Measurements from ENCODE around the gene PKNOX2.

The PKNOX2 gene

DNA sequence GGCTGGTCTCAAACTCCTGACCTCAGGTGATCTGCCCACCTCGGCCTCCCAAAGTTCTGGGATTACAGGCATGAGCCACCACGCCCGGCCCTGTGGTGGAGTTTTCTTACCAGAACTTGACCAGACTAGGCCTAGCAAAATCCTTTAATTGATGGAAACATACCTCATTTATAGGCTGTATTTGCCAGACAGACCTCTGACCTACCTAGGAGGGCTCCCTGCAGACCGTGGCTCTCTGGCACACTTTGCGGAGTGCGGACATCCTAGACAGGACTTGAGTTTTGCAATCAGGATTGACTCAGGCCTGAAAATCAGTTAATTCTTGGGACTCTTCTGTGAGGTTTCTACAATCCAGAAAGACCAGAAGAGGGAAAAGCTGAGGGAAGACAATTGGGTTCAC is 278.4 kb downstream of the PKNOX2 start:
- no peak overlapping the region for H3K4me3 Mint-ChIP-seq
- no peaks in the 10 kb centered on the region for H3K36me3 Mint-ChIP-seq
- H3K9me3 Mint-ChIP-seq, result no peaks in the 10 kb centered on the region
- no peak overlapping the region for H3K27ac Mint-ChIP-seq
- peaks cover 37 to 71% of the 10 kb centered on the region in 2 donors for H3K27me3 Mint-ChIP-seq
- H3K4me1 Mint-ChIP-seq, result no peaks in the 10 kb centered on the region
- no peak for DNase-seq
- ATAC-seq (replicated peaks), result no peak

- H3K36me3 Mint-ChIP-seq, result no peaks in the 10 kb centered on the region
- H3K27me3 Mint-ChIP-seq, result peaks cover 32 to 62% of the 10 kb centered on the region in 2 donors
- H3K4me3 Mint-ChIP-seq, result no peak overlapping the region
- H3K27ac Mint-ChIP-seq, result no peak overlapping the region
- no peak for ATAC-seq (replicated peaks)
- no peaks in the 10 kb centered on the region for H3K4me1 Mint-ChIP-seq
- no peak for DNase-seq
- H3K9me3 Mint-ChIP-seq, result no peaks in the 10 kb centered on the region
These were observed 279.3 kb downstream of the PKNOX2 start for GRCh38 chr11:125443767-125444311.

- Mint-ChIP-seq H3K36me3 (no peaks in the 10 kb centered on the region), H3K4me3 (no peak overlapping the region), H3K9me3 (no peaks in the 10 kb centered on the region), H3K27me3 (peaks cover 28 to 51% of the 10 kb centered on the region in 2 donors), H3K27ac (no peak overlapping the region), H3K4me1 (no peaks in the 10 kb centered on the region)
- ATAC-seq (replicated peaks), result no peak
- no peak for DNase-seq
These were observed 281.2 kb downstream of the PKNOX2 start for GRCh38 chr11:125445731-125446130.

GRCh38 chr11:125446279-125446678 is 281.7 kb downstream of the PKNOX2 start:
- DNase-seq, result no peak
- Mint-ChIP-seq H3K27ac (no peak overlapping the region), H3K36me3 (no peaks in the 10 kb centered on the region), H3K4me3 (no peak overlapping the region), H3K9me3 (no peaks in the 10 kb centered on the region), H3K27me3 (peaks cover 23 to 45% of the 10 kb centered on the region in 2 donors), H3K4me1 (peaks cover 0 to under 1% of the 10 kb centered on the region in 2 donors)
- ATAC-seq (replicated peaks), result no peak

DNA sequence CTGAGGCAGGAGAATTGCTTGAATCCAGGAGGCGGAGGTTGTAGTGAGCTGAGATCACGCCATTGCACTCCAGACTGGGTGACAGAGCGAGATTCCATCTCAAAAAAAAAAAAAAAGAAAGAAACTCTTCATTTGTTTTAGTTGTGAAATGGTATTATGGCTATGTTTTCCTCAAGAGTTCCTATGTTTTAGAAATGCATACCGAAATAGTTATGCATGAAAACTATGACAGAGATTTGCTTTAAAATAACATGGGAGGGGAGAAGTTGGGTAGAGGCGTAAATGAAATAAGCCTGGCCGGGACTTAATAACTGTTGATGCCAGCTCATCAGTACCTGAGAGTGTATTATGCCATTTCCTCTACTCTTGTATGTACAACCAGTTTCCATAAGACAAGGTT is 283.2 kb downstream of the PKNOX2 start:
- H3K27ac Mint-ChIP-seq, result no peak overlapping the region
- DNase-seq (no peak), ATAC-seq (replicated peaks) (no peak)
- H3K27me3 Mint-ChIP-seq, result peaks cover 14 to 35% of the 10 kb centered on the region in 2 donors
- H3K36me3 Mint-ChIP-seq, result no peaks in the 10 kb centered on the region
- no peaks in the 10 kb centered on the region for H3K9me3 Mint-ChIP-seq
- H3K4me3 Mint-ChIP-seq, result no peak overlapping the region
- peaks cover 0 to 3% of the 10 kb centered on the region in 2 donors for H3K4me1 Mint-ChIP-seq

- Mint-ChIP-seq H3K27me3 (peaks cover 14 to 33% of the 10 kb centered on the region in 2 donors), H3K4me3 (no peak overlapping the region), H3K9me3 (no peaks in the 10 kb centered on the region), H3K27ac (no peak overlapping the region), H3K36me3 (no peaks in the 10 kb centered on the region), H3K4me1 (peaks cover 0 to 3% of the 10 kb centered on the region in 2 donors)
- ATAC-seq (replicated peaks) (no peak), DNase-seq (no peak)
These were observed 283.6 kb downstream of the PKNOX2 start for GRCh38 chr11:125448136-125448535.

GRCh38 chr11:125449565-125449964 is 285.0 kb downstream of the PKNOX2 start:
- no peak for ATAC-seq (replicated peaks)
- Mint-ChIP-seq H3K4me1 (peaks cover 0 to 3% of the 10 kb centered on the region in 2 donors), H3K27ac (no peak overlapping the region), H3K36me3 (no peaks in the 10 kb centered on the region), H3K27me3 (peaks cover 10 to 24% of the 10 kb centered on the region in 2 donors), H3K4me3 (no peak overlapping the region), H3K9me3 (no peaks in the 10 kb centered on the region)
- no peak for DNase-seq

- DNase-seq (no peak), ATAC-seq (replicated peaks) (peak; percentile 45 to 62)
These were observed 287.0 kb downstream of the PKNOX2 start for GRCh38 chr11:125451400-125452124.

GRCh38 chr11:125452125-125452470 is 287.5 kb downstream of the PKNOX2 start:
- Mint-ChIP-seq H3K27ac (no peak overlapping the region), H3K4me3 (no peak overlapping the region), H3K36me3 (no peaks in the 10 kb centered on the region), H3K9me3 (no peaks in the 10 kb centered on the region), H3K27me3 (peaks cover 2 to 8% of the 10 kb centered on the region in 2 donors), H3K4me1 (peaks cover 0 to 3% of the 10 kb centered on the region in 2 donors)
- DNase-seq (no peak), ATAC-seq (replicated peaks) (no peak)

More at GRCh38 chr11:125451400-125452124, 287.0 kb downstream of the PKNOX2 start:
- peaks cover 0 to 3% of the 10 kb centered on the region in 2 donors for H3K4me1 Mint-ChIP-seq
- no peak overlapping the region for H3K27ac Mint-ChIP-seq
- H3K4me3 Mint-ChIP-seq, result no peak overlapping the region
- no peaks in the 10 kb centered on the region for H3K9me3 Mint-ChIP-seq
- H3K27me3 Mint-ChIP-seq, result peaks cover 7 to 8% of the 10 kb centered on the region in 2 donors
- no peaks in the 10 kb centered on the region for H3K36me3 Mint-ChIP-seq

DNA sequence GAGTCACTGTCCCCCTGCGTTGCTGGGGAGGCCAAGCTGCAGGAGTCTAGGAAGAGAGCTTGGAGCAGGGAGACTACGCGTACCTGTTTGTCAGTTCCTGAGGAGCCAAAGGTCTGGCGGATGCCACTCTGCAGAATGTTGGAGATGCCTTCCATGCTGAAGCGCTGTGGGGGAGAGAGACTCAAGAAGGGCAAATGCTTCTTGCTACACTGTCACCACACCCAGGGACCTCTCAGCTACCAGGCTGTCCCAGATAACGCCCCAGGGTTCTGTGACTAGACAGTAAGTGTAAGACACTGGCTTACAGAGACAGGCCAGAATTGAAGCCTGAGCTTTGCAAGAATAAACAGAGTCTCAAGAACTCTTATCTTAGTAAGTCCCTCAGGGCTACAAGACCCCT is 289.5 kb downstream of the PKNOX2 start:
- H3K4me1 Mint-ChIP-seq, result peaks cover 0 to 3% of the 10 kb centered on the region in 2 donors
- H3K9me3 Mint-ChIP-seq, result no peaks in the 10 kb centered on the region
- H3K36me3 Mint-ChIP-seq, result no peaks in the 10 kb centered on the region
- H3K27me3 Mint-ChIP-seq, result peaks cover 0 to 8% of the 10 kb centered on the region in 2 donors
- ATAC-seq (replicated peaks), result no peak
- no peak overlapping the region for H3K27ac Mint-ChIP-seq
- DNase-seq, result no peak
- no peak overlapping the region for H3K4me3 Mint-ChIP-seq

GRCh38 chr11:125455851-125456250 is 291.3 kb downstream of the PKNOX2 start:
- Mint-ChIP-seq H3K9me3 (no peaks in the 10 kb centered on the region), H3K4me1 (peaks cover 0 to 3% of the 10 kb centered on the region in 2 donors), H3K4me3 (no peak overlapping the region), H3K27me3 (peaks cover 0 to 8% of the 10 kb centered on the region in 2 donors), H3K36me3 (no peaks in the 10 kb centered on the region), H3K27ac (no peak overlapping the region)
- ATAC-seq (replicated peaks) (no peak), DNase-seq (no peak)

GRCh38 chr11:125457814-125458343 is 293.3 kb downstream of the PKNOX2 start:
- H3K36me3 Mint-ChIP-seq, result no peaks in the 10 kb centered on the region
- H3K27me3 Mint-ChIP-seq, result peaks cover 0 to 15% of the 10 kb centered on the region in 2 donors
- DNase-seq (no peak), ATAC-seq (replicated peaks) (no peak)
- no peak overlapping the region for H3K27ac Mint-ChIP-seq
- no peaks in the 10 kb centered on the region for H3K4me1 Mint-ChIP-seq
- H3K9me3 Mint-ChIP-seq, result no peaks in the 10 kb centered on the region
- H3K4me3 Mint-ChIP-seq, result no peak overlapping the region

DNA sequence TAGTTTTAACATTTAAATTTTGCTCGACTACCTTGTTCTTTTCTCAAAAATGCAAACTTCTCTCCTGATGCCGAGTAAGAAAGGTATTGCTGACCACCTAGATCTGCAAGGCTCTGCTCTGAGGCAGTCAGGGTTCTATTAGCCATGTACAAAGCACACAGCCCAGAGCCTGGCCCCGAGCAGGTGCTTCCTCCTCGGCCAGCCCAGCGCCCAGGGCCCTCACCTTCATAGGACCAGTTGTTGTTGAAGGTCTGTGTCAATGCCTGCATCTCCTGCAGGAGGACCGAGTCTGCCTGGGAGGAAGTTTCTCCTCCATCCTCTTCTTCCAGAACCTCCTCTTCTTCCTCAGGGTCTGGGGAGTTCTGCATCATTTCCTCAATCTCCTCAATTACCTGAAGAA is 295.7 kb downstream of the PKNOX2 start:
- no peaks in the 10 kb centered on the region for H3K36me3 Mint-ChIP-seq
- H3K9me3 Mint-ChIP-seq, result no peaks in the 10 kb centered on the region
- peaks cover 19 to 28% of the 10 kb centered on the region in 2 donors for H3K27me3 Mint-ChIP-seq
- DNase-seq (no peak), ATAC-seq (replicated peaks) (no peak)
- no peak overlapping the region for H3K27ac Mint-ChIP-seq
- no peaks in the 10 kb centered on the region for H3K4me1 Mint-ChIP-seq
- no peak overlapping the region for H3K4me3 Mint-ChIP-seq

DNA sequence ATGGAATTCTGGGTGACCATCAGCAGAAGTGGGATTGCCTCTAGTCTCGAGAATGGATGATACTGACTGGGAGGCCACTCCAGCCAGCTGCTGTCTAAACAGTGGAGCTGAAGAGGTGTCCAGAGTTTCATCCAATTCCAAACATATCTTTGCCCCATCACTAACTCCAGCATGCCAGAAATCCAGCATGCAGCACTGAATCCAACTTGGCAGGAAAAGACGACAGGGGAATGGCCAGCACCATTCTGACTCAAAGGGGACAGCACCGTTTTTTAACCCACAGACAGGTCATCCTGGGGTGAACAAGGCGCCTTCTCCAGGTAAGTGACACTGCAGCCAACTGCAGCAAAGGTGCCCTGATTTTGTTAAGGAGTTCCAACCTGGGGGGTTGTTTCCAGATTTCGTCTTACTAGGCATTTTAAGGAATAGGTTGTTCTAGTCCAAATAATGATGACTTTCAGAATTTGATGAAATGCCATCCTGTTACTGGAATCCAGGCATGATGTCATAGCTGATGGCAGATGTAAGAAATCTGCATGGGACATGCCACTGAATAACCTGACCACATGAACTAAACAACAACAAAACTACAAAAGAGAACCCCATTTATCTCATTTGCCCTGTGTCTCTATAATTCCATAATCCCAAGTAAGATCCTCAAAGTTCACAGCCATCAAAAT is 299.2 kb downstream of the PKNOX2 start:
- Mint-ChIP-seq H3K4me1 (no peaks in the 10 kb centered on the region), H3K9me3 (no peaks in the 10 kb centered on the region), H3K27ac (no peak overlapping the region), H3K4me3 (no peak overlapping the region), H3K36me3 (no peaks in the 10 kb centered on the region), H3K27me3 (peaks cover 26 to 38% of the 10 kb centered on the region in 2 donors)
- DNase-seq, result no peak
- no peak for ATAC-seq (replicated peaks)

DNA sequence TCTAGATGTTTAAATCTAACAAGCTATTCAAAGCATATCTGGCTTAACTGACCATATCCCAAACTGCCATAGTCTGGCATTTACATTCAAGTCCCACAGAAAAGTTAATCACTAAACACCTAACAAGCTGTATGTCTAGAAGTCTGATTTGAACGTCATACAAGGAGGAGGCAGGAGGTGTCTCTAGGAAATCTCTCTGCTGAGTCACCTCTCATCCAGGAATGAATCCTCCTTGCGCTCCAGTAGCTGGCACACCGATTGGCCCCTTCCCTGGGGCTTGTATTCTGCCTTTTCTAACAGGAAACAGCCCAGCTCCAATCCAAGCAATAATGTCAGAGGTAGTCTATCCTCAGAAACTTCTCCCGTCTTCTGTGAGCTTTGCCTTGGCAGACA is 299.7 kb downstream of the PKNOX2 start:
- Mint-ChIP-seq H3K4me1 (no peaks in the 10 kb centered on the region), H3K9me3 (no peaks in the 10 kb centered on the region), H3K27me3 (peaks cover 26 to 42% of the 10 kb centered on the region in 2 donors), H3K4me3 (no peak overlapping the region), H3K27ac (no peak overlapping the region), H3K36me3 (no peaks in the 10 kb centered on the region)
- ATAC-seq (replicated peaks) (no peak), DNase-seq (no peak)
